ENCODE results near the gene YPEL3. TPM values are rescaled to one million over a fixed set of nuclear protein-coding genes. Genes with fewer than 3 reads are reported as not detected.

YPEL3 gene
- total RNA-seq, 2 donors from 2014 or later: 60.2 to 77.8 TPM

DNA sequence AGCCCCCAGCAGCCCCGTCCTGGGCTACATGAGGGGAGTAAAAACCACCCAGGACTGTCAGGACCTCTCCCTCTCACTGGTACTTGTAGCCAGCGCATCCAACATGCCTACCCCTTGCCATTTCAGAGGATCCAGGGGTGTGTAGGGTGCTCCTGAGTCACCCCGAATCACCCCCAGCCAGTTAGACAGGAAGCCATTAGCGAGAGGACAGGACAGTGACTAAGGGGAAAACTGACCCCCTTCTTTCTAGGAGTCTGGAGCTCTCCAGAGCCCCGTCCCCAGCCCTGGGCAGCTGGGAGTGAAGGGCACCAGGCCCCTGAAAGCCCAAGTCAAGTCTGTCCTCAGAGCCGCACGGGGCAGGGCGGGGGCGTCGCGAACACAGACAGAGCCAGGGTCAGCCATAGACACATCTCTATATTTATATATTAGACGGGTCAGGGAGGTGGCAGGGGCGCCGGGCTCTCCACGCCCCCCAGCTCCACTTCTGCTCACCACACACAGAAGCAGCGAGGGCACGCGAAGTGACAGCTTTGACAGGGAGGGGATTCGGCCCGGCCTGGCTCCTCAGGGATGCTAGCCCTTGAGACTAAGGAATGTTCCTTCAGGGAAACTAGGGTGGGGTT is 17.8 kb upstream of the YPEL3 start:
- no peak for DNase-seq
- peaks cover 10% of the 10 kb centered on the region for H3K4me1 Mint-ChIP-seq (ENCODE audit: low read depth)
- H3K27me3 Mint-ChIP-seq (ENCODE audit: low read depth): no peaks in the 10 kb centered on the region
- no peaks in the 10 kb centered on the region for H3K9me3 Mint-ChIP-seq
- H3K27ac Mint-ChIP-seq: no peak overlapping the region
- ATAC-seq (replicated peaks in 1 of 2): peak in 1 of 2 donors; percentile 6
- H3K4me3 Mint-ChIP-seq: no peak overlapping the region
- peaks cover 0 to 2% of the 10 kb centered on the region in 2 donors for H3K36me3 Mint-ChIP-seq (ENCODE audit: insufficient read depth in 2 of 2)

DNA sequence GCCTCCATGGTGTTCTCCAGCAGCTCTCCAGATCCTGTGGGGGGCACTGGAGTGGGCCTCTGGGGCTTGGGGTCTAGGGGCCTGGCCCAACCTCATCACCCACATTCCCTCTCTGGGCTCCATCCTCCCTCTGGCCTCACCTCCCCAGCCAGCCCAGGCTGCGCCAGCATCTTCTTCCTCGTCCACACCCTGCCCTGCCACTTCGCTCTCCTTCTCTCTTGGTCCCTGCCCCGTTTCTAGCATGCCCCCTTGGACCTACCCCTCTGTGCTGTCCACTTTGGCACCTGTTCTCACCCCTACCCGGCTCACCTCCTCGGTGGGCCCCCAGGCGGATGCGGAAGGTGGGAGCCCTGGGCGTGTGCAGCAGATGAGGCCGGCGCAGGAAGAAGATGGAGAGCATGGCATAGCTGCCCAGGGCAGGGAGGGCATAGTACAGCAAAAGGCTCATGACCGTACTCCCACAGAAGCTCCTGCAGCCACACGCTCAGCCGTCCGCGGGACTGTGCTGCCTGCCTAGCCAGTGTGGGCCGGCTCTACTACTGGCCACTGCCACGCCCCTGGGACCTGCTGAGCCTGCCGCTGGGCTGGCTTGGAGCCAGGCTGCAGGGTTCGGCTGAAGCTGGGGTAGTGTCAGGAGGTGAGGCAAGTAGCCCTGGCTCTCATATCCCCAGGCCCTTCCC is 17.2 kb upstream of the YPEL3 start, which contains the start of gene GDPD3:
TSS of gene GDPD3 (minus strand) at position 507 of the 680 bp plus-strand sequence. CDS start at position 448, 59 bp downstream.
- H3K27ac Mint-ChIP-seq: no peak within 1 kb of the TSS
- H3K27me3 Mint-ChIP-seq (ENCODE audit: low read depth): no peaks in the 10 kb centered on the region
- peak in 1 of 2 donors; percentile 12 for ATAC-seq (replicated peaks in 1 of 2)

DNA sequence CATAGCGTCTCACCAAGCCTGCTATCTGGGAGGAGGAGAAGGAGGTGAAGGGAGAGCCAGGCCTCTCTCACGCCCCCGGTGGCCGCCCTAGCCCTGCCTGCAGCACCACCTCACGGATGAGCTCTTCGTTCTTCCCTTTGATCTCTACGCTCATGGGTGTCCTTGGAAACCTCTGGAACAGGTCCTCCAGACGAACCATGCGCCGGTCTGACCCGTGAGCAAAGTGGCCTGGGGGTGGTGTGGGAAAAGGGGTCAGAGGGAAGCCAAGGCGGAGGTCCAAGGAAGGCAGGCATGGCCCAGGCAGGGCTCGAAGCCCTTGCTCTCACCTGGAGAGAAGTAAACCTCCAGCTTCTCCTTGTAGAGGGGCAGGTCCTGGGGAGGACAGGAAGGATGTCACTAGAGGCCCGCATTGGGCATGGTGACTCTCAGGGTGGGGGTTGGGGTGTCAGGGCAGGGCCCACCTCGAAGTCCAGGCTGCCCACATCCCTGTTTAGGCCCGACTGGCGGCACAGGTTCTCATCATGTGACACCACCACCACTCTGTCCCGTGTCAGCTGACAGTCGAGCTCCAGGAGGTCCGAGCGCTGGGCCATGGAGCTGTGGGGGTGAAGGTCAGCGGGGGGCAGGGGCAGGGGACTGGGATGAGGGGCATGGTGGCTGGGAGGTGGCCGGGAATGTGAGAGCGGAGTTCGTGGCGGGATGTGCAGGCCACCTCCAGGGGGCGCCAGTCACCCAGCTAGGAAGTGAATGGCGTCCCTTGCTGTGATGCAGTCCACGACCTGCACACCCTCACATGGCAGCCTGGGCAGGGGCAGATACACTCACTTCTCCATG is 16.4 kb upstream of the YPEL3 start:
- peak; percentile 71 for ATAC-seq (replicated peaks in 1 of 2)
- Mint-ChIP-seq H3K27ac (no peak overlapping the region), H3K4me3 (no peak overlapping the region), H3K27me3 (ENCODE audit: low read depth) (no peaks in the 10 kb centered on the region), H3K36me3 (ENCODE audit: insufficient read depth in 2 of 2) (peaks cover 0 to 2% of the 10 kb centered on the region in 2 donors), H3K9me3 (no peaks in the 10 kb centered on the region), H3K4me1 (ENCODE audit: low read depth) (peaks cover 10% of the 10 kb centered on the region)
- peak; percentile 69 to 78 for DNase-seq

More for the DNA sequence above, 17.2 kb upstream of the YPEL3 start, which contains the start of gene GDPD3:
- Mint-ChIP-seq H3K9me3 (no peaks in the 10 kb centered on the region), H3K4me3 (no peak within 1 kb of the TSS), H3K4me1 (ENCODE audit: low read depth) (peaks cover 10% of the 10 kb centered on the region), H3K36me3 (ENCODE audit: insufficient read depth in 2 of 2) (peaks cover 0 to 2% of the 10 kb centered on the region in 2 donors)
- DNase-seq: no peak

DNA sequence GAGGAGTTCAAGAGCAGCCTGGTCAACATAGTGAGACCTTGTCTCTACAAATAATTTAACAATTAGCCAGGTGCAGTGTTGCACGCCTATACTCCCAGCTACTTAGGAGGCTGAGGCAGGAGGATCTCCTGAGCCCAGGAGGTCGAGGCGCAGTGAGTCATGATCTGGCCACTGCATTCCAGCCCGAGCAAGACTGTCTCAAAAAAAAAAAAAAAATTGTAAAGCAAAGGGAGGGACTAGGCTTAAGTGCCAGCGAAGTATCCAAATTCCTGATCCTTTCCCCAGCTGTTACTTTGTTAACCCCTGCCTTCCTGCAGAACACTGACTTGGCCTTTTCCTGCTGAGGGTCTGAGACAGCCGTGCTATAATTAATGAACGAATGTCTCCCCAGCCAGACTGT is 14.6 kb upstream of the YPEL3 start:
- H3K27ac Mint-ChIP-seq: no peak overlapping the region
- no peaks in the 10 kb centered on the region for H3K9me3 Mint-ChIP-seq
- DNase-seq: no peak
- peaks cover 0 to 4% of the 10 kb centered on the region in 2 donors for H3K36me3 Mint-ChIP-seq (ENCODE audit: insufficient read depth in 2 of 2)
- H3K27me3 Mint-ChIP-seq (ENCODE audit: low read depth): no peaks in the 10 kb centered on the region
- peaks cover 10% of the 10 kb centered on the region for H3K4me1 Mint-ChIP-seq (ENCODE audit: low read depth)
- no peak for ATAC-seq (replicated peaks in 1 of 2)
- H3K4me3 Mint-ChIP-seq: no peak overlapping the region

DNA sequence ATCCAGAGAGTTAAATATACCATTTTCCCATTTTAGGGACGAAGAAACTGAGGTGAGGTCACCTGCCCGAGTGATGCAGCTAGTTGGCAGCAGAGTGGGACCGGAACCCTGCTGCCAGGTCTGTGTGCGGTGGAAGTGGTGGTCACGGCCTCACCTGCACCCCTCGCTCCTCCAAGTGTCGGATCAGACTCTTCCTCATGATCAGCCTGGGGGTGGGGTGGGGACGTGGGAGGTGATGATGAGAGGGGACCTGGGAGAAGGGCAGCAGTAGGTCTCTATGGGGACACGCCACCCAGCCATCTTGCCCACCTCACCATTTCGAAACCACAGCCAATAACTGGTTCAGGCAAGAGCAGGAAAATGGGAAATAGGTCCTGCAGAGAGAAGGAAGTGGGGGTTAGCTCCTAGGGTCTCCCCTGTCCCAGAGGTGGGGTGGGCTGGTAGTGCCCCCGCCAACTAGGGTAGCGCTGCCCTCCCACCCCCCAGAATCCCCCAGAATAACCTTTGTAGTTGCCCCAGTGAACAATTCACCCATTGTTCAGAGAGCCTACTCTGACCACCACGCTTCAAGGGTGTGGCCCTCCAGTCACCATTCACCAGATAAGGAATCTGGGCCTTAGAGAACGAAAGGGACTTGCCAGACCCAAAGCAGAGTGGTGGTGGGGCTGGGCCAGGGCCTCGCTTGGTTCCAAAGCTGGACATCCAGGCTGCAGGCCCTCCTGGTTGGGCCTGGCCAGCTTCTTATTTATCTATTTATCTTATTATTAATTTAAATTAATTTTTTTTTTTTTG is 12.2 kb upstream of the YPEL3 start:
- Mint-ChIP-seq H3K9me3 (no peaks in the 10 kb centered on the region), H3K4me3 (no peak overlapping the region), H3K27ac (no peak overlapping the region), H3K36me3 (ENCODE audit: insufficient read depth in 2 of 2) (peaks cover 1 to 7% of the 10 kb centered on the region in 2 donors), H3K27me3 (ENCODE audit: low read depth) (no peaks in the 10 kb centered on the region), H3K4me1 (ENCODE audit: low read depth) (no peaks in the 10 kb centered on the region)
- ATAC-seq (replicated peaks in 1 of 2) (no peak), DNase-seq (no peak)

DNA sequence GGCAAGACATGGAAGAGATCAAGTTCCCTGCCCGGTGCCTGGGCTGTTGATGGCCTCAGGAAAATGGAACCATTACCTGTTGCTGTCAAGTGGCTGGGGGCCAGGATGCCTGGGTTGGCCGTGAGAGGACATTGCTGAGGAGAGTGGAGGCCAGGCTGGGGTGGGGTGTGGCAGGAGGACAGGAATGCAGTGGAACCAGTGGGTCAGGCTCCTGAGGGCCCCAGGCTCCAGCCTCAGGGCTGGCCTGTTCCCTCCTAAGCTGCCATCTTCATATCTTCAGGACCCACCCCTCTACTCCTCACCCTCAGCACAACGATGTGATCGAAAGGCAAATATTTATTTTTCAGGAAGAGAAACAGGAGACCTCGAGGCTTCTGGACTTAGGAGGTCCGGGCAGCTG is 8.5 kb upstream of the YPEL3 start:
- no peaks in the 10 kb centered on the region for H3K9me3 Mint-ChIP-seq
- no peaks in the 10 kb centered on the region for H3K27me3 Mint-ChIP-seq (ENCODE audit: low read depth)
- DNase-seq (no peak), ATAC-seq (replicated peaks in 1 of 2) (no peak)
- H3K4me3 Mint-ChIP-seq: no peak overlapping the region
- peaks cover 1 to 5% of the 10 kb centered on the region in 2 donors for H3K36me3 Mint-ChIP-seq (ENCODE audit: insufficient read depth in 2 of 2)
- no peak overlapping the region for H3K27ac Mint-ChIP-seq
- no peaks in the 10 kb centered on the region for H3K4me1 Mint-ChIP-seq (ENCODE audit: low read depth)

DNA sequence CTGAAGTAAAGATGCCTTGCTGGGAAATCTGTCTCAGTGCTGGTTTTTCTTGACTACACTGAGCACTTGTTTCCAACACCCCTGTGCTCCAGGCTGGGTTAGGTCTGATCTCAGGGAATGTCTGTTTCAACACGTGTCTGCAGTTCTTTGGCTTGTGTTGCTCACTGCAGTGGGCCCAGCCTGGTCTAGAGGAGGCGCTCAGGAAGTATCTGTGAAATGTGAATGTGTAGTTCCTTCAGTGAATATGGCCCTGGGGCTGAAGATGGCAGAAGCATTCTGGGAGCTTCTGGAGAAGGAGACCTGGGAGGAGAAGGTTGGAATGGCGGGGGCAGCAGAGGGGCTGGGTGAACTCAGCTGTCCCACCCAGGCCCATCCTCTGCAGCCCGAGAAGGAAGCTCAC is 8.1 kb upstream of the YPEL3 start:
- ATAC-seq (replicated peaks in 1 of 2): no peak
- Mint-ChIP-seq H3K9me3 (no peaks in the 10 kb centered on the region), H3K4me3 (no peak overlapping the region), H3K36me3 (ENCODE audit: insufficient read depth in 2 of 2) (peaks cover 1 to 5% of the 10 kb centered on the region in 2 donors), H3K4me1 (ENCODE audit: low read depth) (no peaks in the 10 kb centered on the region), H3K27ac (no peak overlapping the region), H3K27me3 (ENCODE audit: low read depth) (no peaks in the 10 kb centered on the region)
- no peak for DNase-seq

DNA sequence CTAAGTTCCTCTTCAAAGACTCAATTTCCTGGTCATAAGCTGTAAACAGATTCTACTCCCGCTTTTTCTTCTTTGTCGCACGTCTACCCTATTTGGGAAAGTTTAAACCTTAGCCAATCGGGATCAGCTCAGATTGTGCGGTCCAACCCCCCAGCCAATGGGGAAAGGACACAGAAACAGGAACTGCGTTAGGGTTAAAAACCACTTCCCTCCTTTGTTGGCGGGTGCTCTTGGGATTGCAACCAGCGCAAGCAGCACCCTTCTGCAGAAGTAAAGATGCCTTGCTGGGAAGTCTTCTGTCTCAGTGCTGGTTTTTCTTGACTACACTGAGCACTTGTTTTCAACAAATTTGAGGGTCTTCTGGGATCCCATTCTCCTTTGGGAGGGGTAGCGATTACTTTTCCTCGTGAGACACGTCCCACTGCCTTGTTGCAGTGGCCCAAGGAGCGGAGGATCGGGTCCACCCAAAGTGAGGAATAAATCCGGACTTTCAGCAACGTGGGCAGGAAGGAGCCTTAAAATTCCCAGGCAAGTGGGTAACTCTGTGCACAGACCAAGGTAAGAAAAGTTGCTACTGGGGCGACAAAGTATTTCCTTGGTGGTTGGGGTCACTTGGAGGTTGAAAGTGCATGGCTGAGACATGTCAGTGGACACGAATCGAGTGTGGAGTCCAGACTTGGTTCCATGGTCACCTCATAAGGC is 1.0 kb upstream of the YPEL3 start:
- Mint-ChIP-seq H3K27ac (peak overlapping the region; percentile 56), H3K27me3 (ENCODE audit: low read depth) (no peaks in the 10 kb centered on the region), H3K4me1 (ENCODE audit: low read depth) (peaks cover 36% of the 10 kb centered on the region), H3K36me3 (ENCODE audit: insufficient read depth in 2 of 2) (peaks cover 16 to 24% of the 10 kb centered on the region in 2 donors), H3K4me3 (peak overlapping the region; percentile 74 to 81), H3K9me3 (peaks cover 5% of the 10 kb centered on the region in 2 donors)
- no peak for DNase-seq
- ATAC-seq (replicated peaks in 1 of 2): no peak

DNA sequence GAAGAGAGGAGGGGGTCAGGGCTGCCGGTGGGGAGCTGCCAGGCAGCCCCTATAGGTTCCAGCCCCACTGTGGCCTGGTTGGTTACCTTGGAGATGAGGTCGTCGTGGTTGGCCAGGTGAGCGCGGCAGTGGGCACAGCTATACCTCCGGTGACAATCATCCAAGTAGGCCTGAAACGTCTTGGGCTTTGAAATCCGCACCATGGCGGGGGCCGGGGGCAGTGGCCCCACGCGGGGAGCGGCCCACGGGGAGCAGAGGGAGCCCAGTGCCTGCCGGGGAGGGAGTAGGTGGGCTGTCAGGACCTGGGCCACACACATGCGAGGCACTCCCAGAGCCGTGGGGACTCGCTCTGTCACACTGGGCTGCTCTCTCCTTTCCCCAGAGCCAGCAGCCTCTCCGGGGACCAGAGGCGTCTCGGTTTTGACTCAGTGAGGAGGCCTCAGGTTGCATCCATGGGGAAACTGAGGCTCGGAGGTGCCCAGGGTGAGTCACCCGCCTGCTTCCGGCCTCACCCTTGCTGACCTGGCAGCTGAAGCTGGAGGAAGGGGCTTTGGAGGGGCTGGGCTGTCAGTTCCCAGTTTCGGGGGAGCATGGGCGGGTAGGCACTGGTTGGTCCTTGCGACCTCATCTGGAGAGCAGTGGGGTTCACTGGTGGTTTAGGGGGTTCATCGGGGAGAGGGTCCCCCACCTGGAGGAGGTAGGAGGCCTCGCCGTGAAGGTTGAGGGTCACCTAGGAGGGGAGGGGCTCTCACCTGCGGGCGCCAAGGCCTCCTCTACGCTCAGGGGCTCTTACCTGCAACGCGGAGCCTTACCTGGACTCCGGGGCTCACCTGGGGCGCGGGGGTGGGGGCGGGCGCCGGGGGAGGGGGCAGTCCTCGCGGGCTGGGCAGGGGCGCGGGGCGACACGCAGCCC is 591 bp downstream of the YPEL3 start:
- Mint-ChIP-seq H3K4me3 (peak overlapping the region; percentile 92 to 95), H3K36me3 (ENCODE audit: insufficient read depth in 2 of 2) (peaks cover 16 to 24% of the 10 kb centered on the region in 2 donors), H3K9me3 (peaks cover 5% of the 10 kb centered on the region in 2 donors), H3K4me1 (ENCODE audit: low read depth) (peaks cover 39% of the 10 kb centered on the region), H3K27ac (peak overlapping the region; percentile 86), H3K27me3 (ENCODE audit: low read depth) (no peaks in the 10 kb centered on the region)
- DNase-seq (peak; percentile 31 to 32), ATAC-seq (replicated peaks in 1 of 2) (no peak)

DNA sequence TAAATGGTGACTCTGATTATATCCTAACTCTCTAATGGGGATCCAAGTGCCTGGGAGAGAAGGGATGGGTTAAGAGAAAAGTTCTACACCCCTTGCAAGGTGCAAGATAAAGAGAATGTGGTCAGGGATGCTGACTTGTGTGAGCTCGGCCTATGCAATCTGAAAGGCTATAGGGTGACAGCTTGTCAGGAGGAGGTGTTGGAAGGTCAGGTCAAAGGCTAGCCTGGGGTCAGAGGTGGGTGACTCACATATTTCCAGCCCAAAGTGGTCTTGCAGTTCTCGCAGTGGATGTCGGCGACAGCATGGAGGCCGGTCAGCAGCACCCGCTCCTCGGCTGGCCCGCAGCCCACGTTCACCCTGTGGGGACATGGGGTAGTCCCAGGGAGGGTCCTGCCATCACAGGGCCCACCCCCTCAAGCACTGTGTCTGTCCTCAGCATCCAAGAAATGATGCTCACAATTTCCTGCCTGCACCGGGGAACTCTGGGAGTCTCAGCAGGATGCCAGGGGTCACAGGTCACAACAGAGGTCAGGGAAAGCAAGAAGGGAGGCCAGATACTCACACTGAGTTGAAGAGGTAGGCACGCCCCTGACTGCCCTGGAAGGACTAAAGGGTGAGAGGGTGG is 1.4 kb downstream of the YPEL3 start:
- peak overlapping the region; percentile 92 to 95 for H3K4me3 Mint-ChIP-seq
- ATAC-seq (replicated peaks in 1 of 2) (no peak), DNase-seq (no peak)
- no peaks in the 10 kb centered on the region for H3K27me3 Mint-ChIP-seq (ENCODE audit: low read depth)
- peaks cover 47% of the 10 kb centered on the region for H3K4me1 Mint-ChIP-seq (ENCODE audit: low read depth)
- peaks cover 5% of the 10 kb centered on the region in 2 donors for H3K9me3 Mint-ChIP-seq
- H3K36me3 Mint-ChIP-seq (ENCODE audit: insufficient read depth in 2 of 2): peaks cover 16 to 24% of the 10 kb centered on the region in 2 donors
- peak overlapping the region; percentile 77 for H3K27ac Mint-ChIP-seq

Data from activated T-cell treated with anti-CD3 and anti-CD28 coated beads, Interleukin-2, amount 50 U/mL, for 72 hours (primary cell).